Trophoblast cell (in vitro differentiated cells and primary cell): Measurements from ENCODE around the gene UGCG.
A peak's percentile ranks its signal among the peaks of the same experiment; 100 is the strongest.
"Not testable (repeated sequence)": the region's sequence is repeated elsewhere in the genome, so short reads cannot be mapped to it uniquely, and the experiment has no call there.

Experiments
- DNase-seq, 2 donors: peaks; one replicate each; pipeline ENCODE4 v3.0.0-alpha.2; 2016
- H2AFZ ChIP-seq: 2 replicates; pipeline ENCODE4 v1.6.1; 2013; ENCODE audit warnings: low read length, moderate library complexity, mild to moderate bottlenecking; ENCODE audit not compliant: insufficient read depth, poor library complexity
- H2AK5ac ChIP-seq: 2 replicates; pipeline ENCODE4 v1.6.1; 2013; ENCODE audit warnings: mild to moderate bottlenecking, low read length
- H2BK120ac ChIP-seq: 2 replicates; pipeline ENCODE4 v1.6.1; 2013; ENCODE audit warnings: low read length, mild to moderate bottlenecking, moderate library complexity; ENCODE audit not compliant: insufficient read depth, poor library complexity
- H2BK12ac ChIP-seq: 2 replicates; pipeline ENCODE4 v1.6.1; 2013; ENCODE audit warnings: mild to moderate bottlenecking, low read length, moderate library complexity
- H2BK5ac ChIP-seq: 2 replicates; pipeline ENCODE4 v1.6.1; 2013; ENCODE audit warnings: low read length, low read depth, moderate library complexity, mild to moderate bottlenecking; ENCODE audit not compliant: poor library complexity
- H3K14ac ChIP-seq: 2 replicates; pipeline ENCODE4 v1.6.1; 2013; ENCODE audit warnings: mild to moderate bottlenecking, low read length
- H3K18ac ChIP-seq: 2 replicates; pipeline ENCODE4 v1.6.1; 2013; ENCODE audit warnings: mild to moderate bottlenecking, low read length
- H3K23ac ChIP-seq: 2 replicates; pipeline ENCODE4 v1.6.1; 2013; ENCODE audit warnings: low read length
- H3K27ac ChIP-seq: 2 replicates; pipeline ENCODE4 v1.5.1; 2013; ENCODE audit warnings: low read depth, mild to moderate bottlenecking, inconsistent platforms, low read length, moderate library complexity
- H3K27me3 ChIP-seq: 2 replicates; pipeline ENCODE4 v1.6.1; 2013; ENCODE audit warnings: inconsistent platforms, mild to moderate bottlenecking, low read length, moderate library complexity; ENCODE audit not compliant: insufficient read depth
- H3K36me3 ChIP-seq, 2 experiments: 1 replicate in 1 of 2; 2 replicates in 1 of 2; pipeline ENCODE4 v1.6.1; 2013; ENCODE audit warnings: low read length in 2 of 2, mild to moderate bottlenecking in 2 of 2, moderate library complexity in 1 of 2; ENCODE audit not compliant: insufficient read depth in 2 of 2, control insufficient read depth in 1 of 2
- H3K4ac ChIP-seq: 2 replicates; pipeline ENCODE4 v1.6.1; 2013; ENCODE audit warnings: low read depth, mild to moderate bottlenecking, low read length, moderate library complexity
- H3K4me1 ChIP-seq, 2 experiments: 1 replicate in 1 of 2; 2 replicates in 1 of 2; pipeline ENCODE4 v1.6.1; 2013; ENCODE audit warnings: low read length in 2 of 2, mild to moderate bottlenecking in 2 of 2, moderate library complexity in 1 of 2; ENCODE audit not compliant: insufficient read depth in 2 of 2, control insufficient read depth in 1 of 2
- H3K4me2 ChIP-seq: 2 replicates; pipeline ENCODE4 v1.6.1; 2013; ENCODE audit warnings: inconsistent platforms, mild to moderate bottlenecking, low read length, moderate library complexity
- H3K4me3 ChIP-seq: 2 replicates; pipeline ENCODE4 v1.5.1; 2013; ENCODE audit warnings: mild to moderate bottlenecking, low read depth, low read length, inconsistent platforms
- H3K79me1 ChIP-seq: one replicate; pipeline ENCODE4 v1.6.1; 2013; ENCODE audit warnings: low read length
- H3K79me2 ChIP-seq: 2 replicates; pipeline ENCODE4 v1.6.1; 2013; ENCODE audit warnings: low read length, mild to moderate bottlenecking; ENCODE audit not compliant: control insufficient read depth, insufficient read depth, poor library complexity
- H3K9ac ChIP-seq: 2 replicates; pipeline ENCODE4 v1.6.1; 2013; ENCODE audit warnings: mild to moderate bottlenecking, low read length
- H3K9me3 ChIP-seq: 2 replicates; pipeline ENCODE4 v1.6.1; 2013; ENCODE audit warnings: low read depth, mild to moderate bottlenecking, control low read depth, inconsistent platforms, low read length; ENCODE audit not compliant: insufficient read depth
- H4K12ac ChIP-seq: 2 replicates; pipeline ENCODE4 v1.6.1; 2013; ENCODE audit warnings: low read depth, mild to moderate bottlenecking, low read length, moderate library complexity
- H4K8ac ChIP-seq: 2 replicates; pipeline ENCODE4 v1.6.1; 2013; ENCODE audit warnings: low read depth, mild to moderate bottlenecking, low read length, moderate library complexity
- H4K91ac ChIP-seq: one replicate; pipeline ENCODE4 v1.6.1; 2013; ENCODE audit warnings: low read depth, mild to moderate bottlenecking, low read length, moderate library complexity
- WGBS: extraction: QIAGEN DNeasy Blood & Tissue Kit; methylation state at CpG from one replicate; pipeline ENCODE4 v1.1.7; 2013; ENCODE audit warnings: missing lambda C conversion rate; ENCODE audit not compliant: insufficient read length, insufficient coverage; ENCODE audit errors: extremely low coverage; 5-methylcytosine and 5-hydroxymethylcytosine counted together

UGCG gene

GRCh38 chr9:111872886-111873285, 23.7 kb upstream of the UGCG start:
- Histone ChIP-seq H3K4me3 (no peak overlapping the region), H4K12ac (no peak overlapping the region), H3K79me1 (no peaks in the 10 kb centered on the region), H3K27me3 (no peaks in the 10 kb centered on the region), H3K4me2 (no peak overlapping the region), H2BK120ac (no peak overlapping the region), H4K91ac (no peak overlapping the region), H4K8ac (no peak overlapping the region), H2BK12ac (no peak overlapping the region), H2AFZ (no peak overlapping the region), H3K4me1 (peaks cover 0 to 2% of the 10 kb centered on the region in 2 experiments), H3K4ac (no peak overlapping the region), H3K18ac (no peak overlapping the region), H3K14ac (no peak overlapping the region), H3K23ac (no peak overlapping the region), H3K79me2 (no peaks in the 10 kb centered on the region), H3K9me3 (no peaks in the 10 kb centered on the region), H2BK5ac (no peak overlapping the region), H3K27ac (no peak overlapping the region), H2AK5ac (no peak overlapping the region), H3K9ac (no peak overlapping the region), H3K36me3 (no peaks in the 10 kb centered on the region)
- DNase-seq, result no peak
- no CpG with 5 or more reads among the region's 3 CpGs for WGBS

GRCh38 chr9:111873901-111874300, 22.7 kb upstream of the UGCG start:
- peaks cover 0 to 2% of the 10 kb centered on the region in 2 experiments for H3K4me1 ChIP-seq
- H2BK120ac ChIP-seq, result no peak overlapping the region
- WGBS, result no CpG with 5 or more reads among the region's 6 CpGs

GRCh38 chr9:111874500-111874899, 22.1 kb upstream of the UGCG start:
- DNase-seq, result no peak
- Histone ChIP-seq H3K14ac (no peak overlapping the region), H3K4me1 (peaks cover 0 to 2% of the 10 kb centered on the region in 2 experiments), H2BK5ac (no peak overlapping the region), H2AK5ac (no peak overlapping the region), H4K12ac (no peak overlapping the region), H3K79me1 (no peaks in the 10 kb centered on the region), H3K9me3 (no peaks in the 10 kb centered on the region), H3K36me3 (no peaks in the 10 kb centered on the region), H3K27me3 (no peaks in the 10 kb centered on the region), H2AFZ (no peak overlapping the region), H3K9ac (no peak overlapping the region), H3K18ac (no peak overlapping the region), H4K91ac (no peak overlapping the region), H3K79me2 (no peaks in the 10 kb centered on the region), H3K4me2 (no peak overlapping the region), H4K8ac (no peak overlapping the region), H3K27ac (no peak overlapping the region), H3K23ac (no peak overlapping the region), H2BK120ac (no peak overlapping the region), H3K4ac (no peak overlapping the region), H2BK12ac (no peak overlapping the region), H3K4me3 (no peak overlapping the region)
- WGBS, result no CpG with 5 or more reads among the region's 2 CpGs

More at GRCh38 chr9:111873901-111874300, 22.7 kb upstream of the UGCG start:
- peak in 1 of 2 donors; percentile 43 for DNase-seq
- no peak overlapping the region for H3K9ac ChIP-seq
- H3K79me2 ChIP-seq, result no peaks in the 10 kb centered on the region
- H2BK12ac ChIP-seq, result no peak overlapping the region
- H3K4me3 ChIP-seq, result no peak overlapping the region
- no peak overlapping the region for H3K4me2 ChIP-seq
- no peak overlapping the region for H2AFZ ChIP-seq
- no peaks in the 10 kb centered on the region for H3K36me3 ChIP-seq
- no peak overlapping the region for H3K4ac ChIP-seq
- H3K27ac ChIP-seq, result no peak overlapping the region
- H4K8ac ChIP-seq, result no peak overlapping the region
- no peak overlapping the region for H4K12ac ChIP-seq
- no peak overlapping the region for H3K18ac ChIP-seq
- no peak overlapping the region for H2AK5ac ChIP-seq
- no peak overlapping the region for H3K23ac ChIP-seq
- no peaks in the 10 kb centered on the region for H3K79me1 ChIP-seq
- H3K14ac ChIP-seq, result no peak overlapping the region
- no peaks in the 10 kb centered on the region for H3K9me3 ChIP-seq
- no peak overlapping the region for H2BK5ac ChIP-seq
- H3K27me3 ChIP-seq, result no peaks in the 10 kb centered on the region
- no peak overlapping the region for H4K91ac ChIP-seq

GRCh38 chr9:111875291-111875690, 21.3 kb upstream of the UGCG start:
- not testable (repeated sequence) for H2BK5ac ChIP-seq, H3K4ac ChIP-seq, H3K27ac ChIP-seq, H3K14ac ChIP-seq, H3K36me3 ChIP-seq, H2BK12ac ChIP-seq, H3K9me3 ChIP-seq, H2AFZ ChIP-seq, H3K4me1 ChIP-seq, H3K18ac ChIP-seq, H4K91ac ChIP-seq, H3K79me1 ChIP-seq, H3K4me2 ChIP-seq, H4K12ac ChIP-seq, H4K8ac ChIP-seq, H3K4me3 ChIP-seq, DNase-seq, H2AK5ac ChIP-seq, H3K27me3 ChIP-seq, H2BK120ac ChIP-seq, H3K9ac ChIP-seq, H3K23ac ChIP-seq, H3K79me2 ChIP-seq
- WGBS, result no CpG with 5 or more reads among the region's 1 CpG
